ENCODE data around the gene MAOA. TPM values are rescaled to one million over a fixed set of nuclear protein-coding genes. Genes with fewer than 3 reads are reported as not detected.

The MAOA gene
- total RNA-seq, 2 donors from 2014 or later, result 0.38 to 4.7 TPM

DNA sequence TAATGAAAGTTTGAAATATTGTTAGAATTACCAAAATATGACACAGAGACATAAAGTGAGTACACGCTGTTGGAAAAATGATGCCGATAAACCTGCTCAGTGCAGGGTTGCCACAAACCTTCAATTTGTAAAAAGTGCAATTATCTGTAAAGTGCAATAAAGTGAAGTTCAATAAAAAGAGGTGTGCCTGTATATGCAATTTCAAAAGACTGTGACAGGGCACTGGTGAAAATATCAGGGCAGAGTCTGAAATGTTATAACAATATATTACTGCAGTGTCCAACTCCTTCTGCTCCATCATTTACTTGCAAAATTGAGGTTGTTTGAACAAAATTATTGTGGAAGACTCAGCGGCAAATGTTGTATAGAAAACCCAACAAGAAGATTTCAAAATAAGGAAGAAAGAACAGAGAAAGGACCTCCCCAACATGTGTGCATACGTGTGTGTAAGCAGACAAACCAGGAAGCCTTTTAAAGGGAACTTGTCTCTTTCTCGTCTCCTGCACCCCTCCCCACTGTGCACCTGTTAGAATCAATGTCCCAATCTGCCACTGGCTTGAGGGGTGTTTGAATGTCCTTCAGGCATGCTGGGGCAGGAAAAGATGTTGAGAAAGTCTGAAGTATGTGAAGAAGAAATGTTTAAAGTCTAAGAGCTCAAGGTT lies 130.0 kb downstream of the MAOA start:
- Mint-ChIP-seq H3K4me1 (no peaks in the 10 kb centered on the region), H3K4me3 (no peak overlapping the region), H3K9me3 (peaks cover 44% of the 10 kb centered on the region), H3K36me3 (ENCODE audit: low read depth) (no peaks in the 10 kb centered on the region), H3K27me3 (ENCODE audit: insufficient read depth) (no peaks in the 10 kb centered on the region), H3K27ac (no peak overlapping the region)
- no peaks in the 10 kb centered on the region for H3K36me3 ChIP-seq (ENCODE audit: control insufficient read depth, insufficient read depth, low read length)
- no peaks in the 10 kb centered on the region for H3K4me1 ChIP-seq (ENCODE audit: control insufficient read depth, insufficient read depth, low read length)
- DNase-seq, result no peak
- no peak overlapping the region for H3K27ac ChIP-seq (ENCODE audit: low read depth, low read length)
- WGBS, 2 experiments (ENCODE audit: insufficient coverage in 1 of 2, insufficient read length in 1 of 2), result 90 to 95% methylated on average over 2 to 4 of the region's 5 CpGs
- no peaks in the 10 kb centered on the region for H3K9me3 ChIP-seq (ENCODE audit: control insufficient read depth, low read length)
- H3K9ac ChIP-seq (ENCODE audit: extremely low read depth, low read length, poor library complexity, severe bottlenecking), result no peak overlapping the region
- no peak overlapping the region for H3K4me3 ChIP-seq (ENCODE audit: low read length)
- H3K27me3 ChIP-seq (ENCODE audit: control insufficient read depth, insufficient read depth, low read length, poor library complexity, severe bottlenecking), result no peaks in the 10 kb centered on the region
- TF ChIP-seq, protein P1, sequence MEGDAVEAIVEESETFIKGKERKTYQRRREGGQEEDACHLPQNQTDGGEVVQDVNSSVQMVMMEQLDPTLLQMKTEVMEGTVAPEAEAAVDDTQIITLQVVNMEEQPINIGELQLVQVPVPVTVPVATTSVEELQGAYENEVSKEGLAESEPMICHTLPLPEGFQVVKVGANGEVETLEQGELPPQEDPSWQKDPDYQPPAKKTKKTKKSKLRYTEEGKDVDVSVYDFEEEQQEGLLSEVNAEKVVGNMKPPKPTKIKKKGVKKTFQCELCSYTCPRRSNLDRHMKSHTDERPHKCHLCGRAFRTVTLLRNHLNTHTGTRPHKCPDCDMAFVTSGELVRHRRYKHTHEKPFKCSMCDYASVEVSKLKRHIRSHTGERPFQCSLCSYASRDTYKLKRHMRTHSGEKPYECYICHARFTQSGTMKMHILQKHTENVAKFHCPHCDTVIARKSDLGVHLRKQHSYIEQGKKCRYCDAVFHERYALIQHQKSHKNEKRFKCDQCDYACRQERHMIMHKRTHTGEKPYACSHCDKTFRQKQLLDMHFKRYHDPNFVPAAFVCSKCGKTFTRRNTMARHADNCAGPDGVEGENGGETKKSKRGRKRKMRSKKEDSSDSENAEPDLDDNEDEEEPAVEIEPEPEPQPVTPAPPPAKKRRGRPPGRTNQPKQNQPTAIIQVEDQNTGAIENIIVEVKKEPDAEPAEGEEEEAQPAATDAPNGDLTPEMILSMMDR (conservative IDR thresholded peaks at IDR 0.05), result no peak

Other genes with a start within 250 kb of the MAOA start
- under 1 TPM; 0.46 to 0.73 TPM for gene MAOB, start 226.2 kb downstream of the MAOA start, total RNA-seq

All from endodermal cell (in vitro differentiated cells).